NCI-H1436 treated with DMSO at 0.1 percent for 48 hours (cell line): ENCODE measurements around the gene SRPX2.
"Not testable (repeated sequence)": the region's sequence is repeated elsewhere in the genome, so short reads cannot be mapped to it uniquely, and the experiment has no call there.

Source experiments
- DNase-seq: peaks from one replicate; lab custom pipeline; 2025; lab: John Stamatoyannopoulos, UW

Gene SRPX2

DNA sequence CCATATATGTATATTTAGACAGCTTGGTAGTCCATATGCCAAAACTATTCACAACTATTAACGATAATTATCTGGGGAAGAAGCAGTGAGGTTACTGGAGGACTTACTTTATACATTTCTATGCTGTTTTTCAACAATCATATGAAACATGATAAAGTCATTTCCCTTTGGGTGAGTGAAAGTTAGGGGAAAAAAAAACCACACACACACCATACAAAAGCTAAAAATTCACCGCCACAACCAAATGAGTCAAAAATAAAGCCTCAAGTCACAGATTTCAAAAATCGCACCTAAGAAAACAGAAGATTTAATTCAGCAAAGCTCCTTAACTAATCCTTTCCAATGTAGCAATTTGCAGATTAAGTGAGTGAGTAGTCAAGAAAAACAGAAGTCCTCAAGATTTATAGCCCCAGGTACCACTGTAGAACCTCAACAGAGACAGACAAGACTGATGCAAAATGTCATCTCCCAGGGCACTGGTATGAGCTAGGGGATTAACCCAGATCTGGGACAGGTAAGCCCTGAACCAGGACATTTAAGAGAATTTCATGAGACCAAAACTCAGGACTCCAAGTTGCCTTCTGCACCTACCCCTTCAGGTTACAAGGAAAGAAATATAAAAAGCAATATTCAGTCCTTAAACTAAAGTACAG, 52.8 kb downstream of the SRPX2 start:
- no peak for DNase-seq

DNA sequence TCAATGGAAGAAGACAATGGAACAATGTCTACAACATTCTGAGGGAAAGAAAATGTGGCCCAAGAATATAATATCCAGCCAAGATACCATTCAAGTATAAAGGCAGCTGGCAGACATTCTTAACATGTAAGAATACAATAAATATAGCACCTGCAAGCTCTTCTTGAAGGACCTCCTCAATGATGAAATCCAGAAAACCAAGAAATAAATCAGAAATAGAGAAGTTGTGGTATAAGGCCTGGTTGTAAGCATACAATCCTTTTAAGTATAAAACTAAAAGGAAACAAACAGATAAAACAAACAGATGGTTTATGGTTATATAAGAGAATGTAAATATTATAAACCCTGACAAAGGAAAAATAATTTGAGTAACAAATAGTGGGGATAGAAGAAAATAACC, 54.6 kb downstream of the SRPX2 start:
- no peak for DNase-seq

DNA sequence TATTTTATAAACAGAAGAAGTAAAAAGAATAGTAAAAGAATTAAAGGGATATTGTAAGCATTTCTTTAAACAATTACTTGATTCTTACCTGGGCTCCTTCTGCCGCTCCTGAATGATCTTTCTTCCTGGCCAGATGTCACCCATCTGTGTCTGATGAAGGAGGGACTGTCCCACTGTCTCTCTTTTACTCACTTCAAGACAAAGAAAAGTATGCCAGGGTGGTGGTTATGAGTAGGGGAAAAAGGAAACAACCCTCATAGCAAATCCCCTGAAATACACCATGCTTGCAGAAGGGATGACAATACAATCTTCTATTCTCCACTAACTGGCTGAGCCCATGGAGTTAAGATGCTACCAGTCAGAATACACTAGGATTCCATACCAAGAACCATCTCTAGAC, 56.8 kb downstream of the SRPX2 start:
- DNase-seq = no peak

DNA sequence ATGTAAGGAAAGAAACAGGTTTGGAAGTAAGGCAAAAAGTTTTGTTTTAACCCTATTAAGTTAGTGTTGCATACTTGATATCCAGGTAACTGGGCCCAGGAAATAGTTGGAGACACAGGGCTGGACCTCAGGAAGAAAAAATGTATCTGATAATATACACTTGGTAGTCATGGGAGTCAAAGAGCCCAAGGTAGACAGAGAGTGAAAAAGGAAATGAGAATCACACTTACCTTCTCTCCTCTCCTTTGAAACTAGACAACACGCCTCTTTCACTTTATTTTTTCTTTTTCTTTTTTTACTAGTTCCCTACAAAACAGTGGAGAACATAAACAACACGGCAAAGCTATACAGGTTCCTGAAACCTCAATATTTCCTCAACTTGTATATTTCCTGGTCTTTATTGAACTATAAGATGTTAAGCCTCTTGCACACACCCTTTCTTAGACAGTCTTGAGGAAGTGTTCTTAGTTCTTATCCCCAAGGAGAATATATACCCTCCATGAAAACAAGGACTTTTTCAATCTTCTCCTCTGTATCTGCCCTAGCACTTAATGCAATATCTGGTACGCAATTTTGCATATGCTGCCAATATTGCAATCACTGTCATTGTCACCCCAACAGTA, 60.7 kb downstream of the SRPX2 start:
- DNase-seq = no peak

DNA sequence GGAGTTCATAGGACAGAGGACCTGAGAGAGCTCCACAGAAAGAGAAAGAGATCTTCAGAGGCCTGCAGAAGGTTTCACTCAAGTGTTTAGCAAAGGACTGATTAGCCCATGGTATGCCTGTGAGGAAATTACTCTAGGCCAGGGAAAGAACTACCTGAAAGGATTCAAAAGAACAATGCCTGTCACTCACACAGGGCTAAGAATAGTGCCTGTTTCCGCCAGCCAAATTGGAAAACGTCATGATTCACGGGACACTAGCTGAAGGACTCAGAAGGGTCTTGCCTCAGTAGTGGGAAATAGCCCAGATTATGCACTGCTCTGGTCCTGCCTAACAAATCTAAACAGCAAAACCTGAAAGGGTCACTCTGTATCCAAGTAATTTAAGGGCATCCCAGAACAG, 66.8 kb downstream of the SRPX2 start:
- DNase-seq = no peak

DNA sequence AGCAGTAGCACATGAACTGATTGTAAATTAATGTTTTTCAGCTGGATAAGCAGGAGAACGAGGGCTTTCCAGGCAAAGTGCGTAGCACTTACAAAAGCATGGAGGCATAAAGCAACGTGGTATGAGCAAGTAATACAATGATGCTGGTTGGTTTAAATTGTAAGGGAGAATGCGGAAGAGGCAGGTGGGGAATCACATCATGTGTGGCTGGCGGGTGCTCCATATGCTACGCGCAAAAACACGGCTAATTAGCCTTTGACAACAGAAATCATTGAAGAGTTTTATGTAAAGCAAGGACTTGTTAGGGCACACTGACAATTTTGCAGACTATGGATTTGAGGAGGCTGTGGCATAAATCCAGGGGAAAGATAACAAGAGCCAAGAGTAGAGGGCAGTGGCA, 73.4 kb downstream of the SRPX2 start:
- DNase-seq = no peak

DNA sequence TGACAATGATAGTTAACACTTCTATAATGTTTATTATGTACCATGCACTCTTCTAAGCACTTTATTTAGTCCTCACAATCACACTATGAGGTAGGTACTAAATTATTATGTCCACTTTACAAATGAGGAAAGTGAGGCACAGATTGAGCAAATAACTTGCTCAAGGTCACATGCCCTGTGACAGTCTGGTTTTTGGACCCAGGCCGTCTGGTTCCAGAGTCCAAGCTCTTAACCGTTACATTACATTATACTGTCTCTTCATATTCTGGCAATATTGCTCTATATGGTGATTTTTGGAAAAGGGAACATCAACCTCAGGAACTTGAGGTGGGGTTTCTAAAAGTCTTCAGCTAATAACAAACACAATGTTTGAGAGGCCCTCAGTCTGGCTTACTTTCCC, 75.1 kb downstream of the SRPX2 start:
- no peak for DNase-seq

DNA sequence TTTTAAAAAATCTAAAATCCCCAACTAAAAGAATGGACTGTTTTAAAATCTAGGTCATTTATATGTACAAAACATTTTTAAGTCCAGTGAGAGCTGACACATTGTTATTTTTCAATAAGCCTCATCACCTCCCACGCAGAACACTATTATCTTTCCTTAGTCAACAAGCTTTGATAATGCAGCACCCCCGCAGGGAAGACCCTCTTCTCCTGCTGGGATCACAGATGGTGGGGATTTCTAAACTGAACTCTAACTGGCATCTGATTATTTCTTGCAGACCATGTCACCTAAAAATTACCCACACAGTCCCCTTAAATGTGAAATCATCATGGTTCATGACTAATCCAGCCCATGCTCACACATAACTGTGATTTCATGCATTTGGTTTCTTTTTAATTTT, 76.3 kb downstream of the SRPX2 start:
- DNase-seq = no peak

DNA sequence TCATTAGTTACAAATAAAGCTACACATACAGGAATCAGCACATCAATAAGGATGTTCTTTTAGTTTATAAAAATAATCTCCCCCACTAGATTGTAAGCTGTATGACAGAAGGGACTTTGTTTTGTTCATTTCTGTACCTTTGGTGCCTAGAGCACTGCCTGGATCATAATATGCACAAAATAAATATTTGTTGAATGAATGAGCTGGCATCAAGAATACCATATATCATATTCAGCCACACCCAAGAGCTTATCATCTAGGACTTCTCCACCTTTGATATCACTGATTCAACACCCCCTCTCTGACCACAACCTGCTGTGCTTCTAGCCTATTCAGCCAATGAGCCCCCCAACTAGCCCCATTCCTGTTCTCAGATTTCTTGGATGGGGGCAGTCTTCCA, 77.3 kb downstream of the SRPX2 start:
- DNase-seq = no peak

DNA sequence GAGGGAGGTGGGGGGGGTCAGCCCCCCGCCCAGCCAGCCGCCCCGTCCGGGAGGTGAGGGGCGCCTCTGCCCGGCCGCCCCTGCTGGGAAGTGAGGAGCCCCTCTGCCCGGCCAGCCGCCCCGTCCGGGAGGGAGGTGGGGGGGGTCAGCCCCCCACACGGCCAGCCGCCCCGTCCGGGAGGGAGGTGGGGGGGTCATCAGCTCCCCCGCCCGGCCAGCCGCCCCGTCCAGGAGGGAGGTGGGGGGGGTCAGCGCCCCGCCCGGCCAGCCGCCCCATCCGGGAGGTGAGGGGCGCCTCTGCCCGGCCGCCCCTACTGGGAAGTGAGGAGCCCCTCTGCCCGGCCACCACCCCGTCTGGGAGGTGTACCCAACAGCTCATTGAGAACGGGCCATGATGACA, 80.0 kb downstream of the SRPX2 start:
- not testable (repeated sequence) for DNase-seq
